Measurements from ENCODE around the gene SPINK9. TPM values are rescaled to one million over a fixed set of nuclear protein-coding genes. Genes with fewer than 3 reads are reported as not detected.

SPINK9 gene
- total RNA-seq, 1 experiment from 2014 or later: not detected

DNA sequence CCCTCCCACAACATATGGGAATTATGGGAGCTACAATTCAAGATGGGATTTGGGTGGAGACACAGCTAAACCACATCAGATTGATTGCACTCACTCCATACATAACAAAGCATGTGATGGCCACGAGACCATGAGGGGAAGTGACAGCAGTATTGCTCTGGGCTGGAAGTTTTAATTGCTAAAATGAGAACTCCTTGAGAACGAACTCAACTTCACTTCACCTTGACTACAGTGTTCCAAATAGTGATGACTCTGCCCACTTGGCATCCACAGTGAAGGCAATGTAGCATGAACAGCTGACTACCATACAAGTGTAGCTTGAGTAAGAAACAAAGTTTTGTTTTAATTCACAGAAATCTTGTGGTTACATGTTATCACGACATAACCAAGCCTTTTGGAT is 23.9 kb upstream of the SPINK9 start:
- H3K9me2 ChIP-seq (ENCODE audit: insufficient read depth): no peaks in the 10 kb centered on the region
- TF ChIP-seq, protein P1, sequence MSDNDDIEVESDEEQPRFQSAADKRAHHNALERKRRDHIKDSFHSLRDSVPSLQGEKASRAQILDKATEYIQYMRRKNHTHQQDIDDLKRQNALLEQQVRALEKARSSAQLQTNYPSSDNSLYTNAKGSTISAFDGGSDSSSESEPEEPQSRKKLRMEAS (IDR thresholded peaks at IDR 0.05): no peak
- no peak for TF ChIP-seq YY1 (IDR thresholded peaks at IDR 0.05; ENCODE audit: extremely low read depth, insufficient replicate concordance, low read depth, low read length)
- TF ChIP-seq TCF7L2 (IDR thresholded peaks at IDR 0.05; ENCODE audit: borderline replicate concordance, extremely low read depth, insufficient read depth, insufficient read length): no peak
- TF ChIP-seq, protein P2, sequence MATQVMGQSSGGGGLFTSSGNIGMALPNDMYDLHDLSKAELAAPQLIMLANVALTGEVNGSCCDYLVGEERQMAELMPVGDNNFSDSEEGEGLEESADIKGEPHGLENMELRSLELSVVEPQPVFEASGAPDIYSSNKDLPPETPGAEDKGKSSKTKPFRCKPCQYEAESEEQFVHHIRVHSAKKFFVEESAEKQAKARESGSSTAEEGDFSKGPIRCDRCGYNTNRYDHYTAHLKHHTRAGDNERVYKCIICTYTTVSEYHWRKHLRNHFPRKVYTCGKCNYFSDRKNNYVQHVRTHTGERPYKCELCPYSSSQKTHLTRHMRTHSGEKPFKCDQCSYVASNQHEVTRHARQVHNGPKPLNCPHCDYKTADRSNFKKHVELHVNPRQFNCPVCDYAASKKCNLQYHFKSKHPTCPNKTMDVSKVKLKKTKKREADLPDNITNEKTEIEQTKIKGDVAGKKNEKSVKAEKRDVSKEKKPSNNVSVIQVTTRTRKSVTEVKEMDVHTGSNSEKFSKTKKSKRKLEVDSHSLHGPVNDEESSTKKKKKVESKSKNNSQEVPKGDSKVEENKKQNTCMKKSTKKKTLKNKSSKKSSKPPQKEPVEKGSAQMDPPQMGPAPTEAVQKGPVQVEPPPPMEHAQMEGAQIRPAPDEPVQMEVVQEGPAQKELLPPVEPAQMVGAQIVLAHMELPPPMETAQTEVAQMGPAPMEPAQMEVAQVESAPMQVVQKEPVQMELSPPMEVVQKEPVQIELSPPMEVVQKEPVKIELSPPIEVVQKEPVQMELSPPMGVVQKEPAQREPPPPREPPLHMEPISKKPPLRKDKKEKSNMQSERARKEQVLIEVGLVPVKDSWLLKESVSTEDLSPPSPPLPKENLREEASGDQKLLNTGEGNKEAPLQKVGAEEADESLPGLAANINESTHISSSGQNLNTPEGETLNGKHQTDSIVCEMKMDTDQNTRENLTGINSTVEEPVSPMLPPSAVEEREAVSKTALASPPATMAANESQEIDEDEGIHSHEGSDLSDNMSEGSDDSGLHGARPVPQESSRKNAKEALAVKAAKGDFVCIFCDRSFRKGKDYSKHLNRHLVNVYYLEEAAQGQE (IDR thresholded peaks at IDR 0.05; ENCODE audit: low read depth): no peak
- no peak for TF ChIP-seq SP1 (IDR thresholded peaks at IDR 0.05; ENCODE audit: low read depth)
- no peak for TF ChIP-seq RAD21 (IDR thresholded peaks at IDR 0.05; ENCODE audit: low read depth)
- TF ChIP-seq CEBPB (IDR thresholded peaks at IDR 0.05; ENCODE audit: low read depth): no peak
- TF ChIP-seq JUND (IDR thresholded peaks at IDR 0.05): no peak
- TF ChIP-seq SIN3A (IDR thresholded peaks at IDR 0.05; ENCODE audit: low read depth): no peak
- TF ChIP-seq CBX3 (IDR thresholded peaks at IDR 0.05; ENCODE audit: low read depth): no peak
- no peak for TF ChIP-seq ZNF274 (IDR thresholded peaks at IDR 0.05; ENCODE audit: low read depth, low read length)
- TF ChIP-seq ZFX (IDR thresholded peaks at IDR 0.05): no peak
- TF ChIP-seq FOSL1 (IDR thresholded peaks at IDR 0.05; ENCODE audit: low read depth): no peak
- H2AFZ ChIP-seq (ENCODE audit: low read depth, low read length, poor library complexity, severe bottlenecking): no peak overlapping the region
- no peaks in the 10 kb centered on the region for H3K9me3 ChIP-seq (ENCODE audit: control insufficient read depth in 1 of 2, insufficient read depth in 1 of 2, low read depth in 1 of 2, low read length in 2 of 2)
- DNase-seq (ENCODE audit: low read depth, low spot score): no peak
- H3K27ac ChIP-seq (ENCODE audit: low read depth, low read length): no peak overlapping the region
- no peak for ATAC-seq
- H3K79me2 ChIP-seq (ENCODE audit: insufficient read depth, low read length): no peaks in the 10 kb centered on the region
- no TSS peak for BruUV-seq (replicated peaks)
- intact Hi-C loops (cut with micrococcal nuclease): no loop called here
- no peak overlapping the region for H3K4me3 ChIP-seq (replicated peaks in 1 of 2; ENCODE audit: low read depth in 1 of 2, low read length in 2 of 2)
- H3K27me3 ChIP-seq (ENCODE audit: insufficient read depth, low read length): no peaks in the 10 kb centered on the region
- ChIA-PET POLR2A (no interaction called here), CTCF (no interaction called here), RAD21 (ENCODE audit: low non-redundant PET in 1 of 2, low total read pairs in 2 of 2, uncharacterized antibody in 2 of 2, unreplicated experiment in 2 of 2) (no interaction called here)
- H4K20me1 ChIP-seq (ENCODE audit: insufficient read depth): no peaks in the 10 kb centered on the region; the same call in 1 of the 2 replicates
- H3K9ac ChIP-seq (ENCODE audit: low read length): no peak overlapping the region
- no peak overlapping the region for H3K4me2 ChIP-seq (ENCODE audit: low read length)
- H3K36me3 ChIP-seq (ENCODE audit: control insufficient read depth in 1 of 2, insufficient read depth in 2 of 2, low read length in 2 of 2): no peaks in the 10 kb centered on the region
- no peaks in the 10 kb centered on the region for H3K4me1 ChIP-seq (ENCODE audit: control insufficient read depth in 1 of 2, insufficient read depth in 2 of 2, low read length in 2 of 2)
